ENCODE data around the gene ANGPTL5.
A peak's percentile ranks its signal among the peaks of the same experiment; 100 is the strongest.
"Not testable (repeated sequence)": the region's sequence is repeated elsewhere in the genome, so short reads cannot be mapped to it uniquely, and the experiment has no call there.

ANGPTL5 gene

GRCh38 chr11:101916422-101916821 lies at the start of gene ANGPTL5:
Gene ANGPTL5, minus strand, starts transcription at chr11:101916522. Its CDS starts 8,613 bp downstream, at chr11:101907909.
- no peak for DNase-seq (ENCODE audit: low read depth)
- peak within 1 kb of the TSS; percentile 63 for H3K4me3 ChIP-seq (ENCODE audit: control insufficient read depth, low read depth, low read length)
- TF ChIP-seq CTCF (IDR thresholded peaks at IDR 0.05; ENCODE audit: control insufficient read depth, insufficient read depth, low read depth, low read length, missing control alignments): no peak

- not testable (repeated sequence) for H3K4me3 ChIP-seq (ENCODE audit: control insufficient read depth, low read depth, low read length); DNase-seq (ENCODE audit: low read depth)
Measured at GRCh38 chr11:101964200-101964599, 47.9 kb upstream of the ANGPTL5 start.

DNA sequence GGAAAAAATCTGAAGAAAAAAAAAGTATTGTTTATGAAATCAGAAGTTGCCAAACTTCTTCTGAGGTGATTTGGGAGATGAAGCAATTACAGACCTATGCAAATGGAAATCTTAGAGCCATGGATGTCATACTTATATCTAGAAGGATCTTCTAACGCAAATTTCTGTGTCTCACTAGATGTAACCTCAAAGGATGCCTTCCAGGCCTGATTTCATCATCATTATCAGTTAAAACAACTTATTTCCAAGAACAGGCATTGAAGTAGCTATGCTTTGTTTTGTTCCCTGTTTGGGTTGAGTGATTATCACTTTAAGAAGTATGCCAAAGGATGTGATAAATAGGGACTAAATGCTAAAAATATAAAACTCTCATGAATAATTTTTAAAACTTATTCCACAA lies 43.9 kb upstream of the ANGPTL5 start:
- no peak overlapping the region for H3K4me3 ChIP-seq (ENCODE audit: control insufficient read depth, low read depth, low read length)
- DNase-seq (ENCODE audit: low read depth): no peak
- TF ChIP-seq CTCF (IDR thresholded peaks at IDR 0.05; ENCODE audit: control insufficient read depth, insufficient read depth, low read depth, low read length, missing control alignments): no peak

DNA sequence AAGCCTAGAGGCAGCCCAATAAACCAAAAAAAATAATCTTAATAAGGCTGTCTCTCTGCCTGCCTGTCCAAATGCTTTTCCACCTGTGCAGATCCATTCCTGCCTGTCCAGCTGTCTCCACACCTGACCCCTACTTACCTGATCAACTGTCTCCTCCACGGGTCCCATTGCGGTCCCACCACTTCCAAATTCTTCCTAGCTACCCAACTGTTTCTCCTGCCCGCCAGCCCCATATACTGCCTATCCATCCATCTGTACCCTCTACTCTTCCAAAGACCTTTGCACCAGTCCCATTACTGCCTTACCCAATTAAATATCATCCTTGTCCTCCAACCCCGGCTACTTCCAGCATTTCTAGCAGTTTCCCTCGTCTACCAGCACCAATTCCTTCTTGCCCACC lies 39.4 kb upstream of the ANGPTL5 start:
- no peak for TF ChIP-seq CTCF (IDR thresholded peaks at IDR 0.05; ENCODE audit: control insufficient read depth, insufficient read depth, low read depth, low read length, missing control alignments)
- no peak for DNase-seq (ENCODE audit: low read depth)
- no peak overlapping the region for H3K4me3 ChIP-seq (ENCODE audit: control insufficient read depth, low read depth, low read length)

DNA sequence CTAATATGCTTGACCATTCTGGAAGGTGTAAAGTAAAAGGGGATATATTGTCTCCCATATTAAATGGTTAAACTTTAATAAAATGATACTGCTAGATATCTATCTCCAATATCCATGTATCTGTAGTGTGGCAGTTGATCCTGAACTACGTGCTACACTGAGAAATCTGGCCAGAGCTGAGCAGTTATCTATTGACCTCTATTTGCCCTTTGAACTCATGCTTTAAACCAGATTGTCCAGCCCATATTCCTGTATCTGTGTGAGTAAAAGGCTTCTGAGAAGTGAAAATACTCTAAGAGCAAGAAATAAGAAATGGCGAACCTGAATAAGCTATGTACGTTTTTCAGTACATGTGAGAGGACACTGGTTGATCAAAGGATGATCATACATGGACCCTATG lies 39.0 kb upstream of the ANGPTL5 start:
- TF ChIP-seq CTCF (IDR thresholded peaks at IDR 0.05; ENCODE audit: control insufficient read depth, insufficient read depth, low read depth, low read length, missing control alignments): no peak
- no peak for DNase-seq (ENCODE audit: low read depth)
- no peak overlapping the region for H3K4me3 ChIP-seq (ENCODE audit: control insufficient read depth, low read depth, low read length)

- no peak overlapping the region for H3K4me3 ChIP-seq (ENCODE audit: control insufficient read depth, low read depth, low read length)
Measured at GRCh38 chr11:101949680-101950220, 33.4 kb upstream of the ANGPTL5 start.

GRCh38 chr11:101945448-101945847 lies 29.1 kb upstream of the ANGPTL5 start:
- DNase-seq (ENCODE audit: low read depth): no peak
- no peak overlapping the region for H3K4me3 ChIP-seq (ENCODE audit: control insufficient read depth, low read depth, low read length)
- TF ChIP-seq CTCF (IDR thresholded peaks at IDR 0.05; ENCODE audit: control insufficient read depth, insufficient read depth, low read depth, low read length, missing control alignments): no peak

More at GRCh38 chr11:101949680-101950220, 33.4 kb upstream of the ANGPTL5 start:
- TF ChIP-seq CTCF (IDR thresholded peaks at IDR 0.05; ENCODE audit: control insufficient read depth, insufficient read depth, low read depth, low read length, missing control alignments): no peak
- DNase-seq (ENCODE audit: low read depth): no peak

All from AG09309 (cell line).